OCI-LY3 (cell line): ENCODE data around the gene PPP4R1.

ENCODE experiments used
- H2AFZ ChIP-seq: fragments of 200-600, 300-600 bp; shearing (Covaris generic); 2 replicates; pipeline ENCODE4 v1.6.0; 2014; ENCODE audit warnings: antibody characterized with exemption, low read depth, low read length
- H3K27ac ChIP-seq: fragments of 200-600, 300-600 bp; sonication (generic); 2 replicates; pipeline ENCODE4 v1.5.1; 2014; ENCODE audit warnings: mild to moderate bottlenecking, low read length, moderate library complexity, mixed read lengths
- H3K27me3 ChIP-seq: fragments of 200-600, 300-600 bp; sonication (generic); 2 replicates; pipeline ENCODE4 v1.6.1; 2014; ENCODE audit warnings: low read depth, low read length, mixed read lengths
- H3K36me3 ChIP-seq: fragments of 200-600, 300-600 bp; sonication (generic); replicated peaks from 2 replicates; pipeline ENCODE3; 2014; ENCODE audit warnings: low read depth, low read length, mixed read lengths
- H3K4me1 ChIP-seq: fragments of 300-600, 200-600 bp; sonication (generic); 2 replicates; pipeline ENCODE4 v1.6.1; 2014; ENCODE audit warnings: low read length, mixed read lengths
- H3K4me2 ChIP-seq: fragments of 200-600, 300-600 bp; sonication (generic); 2 replicates; pipeline ENCODE4 v1.6.1; 2014; ENCODE audit warnings: low read length, mixed read lengths
- H3K4me3 ChIP-seq: fragments of 300-600, 200-600 bp; sonication (generic); 2 replicates; pipeline ENCODE4 v1.5.1; 2014; ENCODE audit warnings: antibody characterized with exemption, mild to moderate bottlenecking, low read length, moderate library complexity
- H3K79me2 ChIP-seq: fragments of 300-600, 200-600 bp; shearing (Covaris generic); 2 replicates; pipeline ENCODE4 v1.6.1; 2014; ENCODE audit warnings: mild to moderate bottlenecking, low read length, mixed read lengths
- H3K9ac ChIP-seq: fragments of 300-600, 200-600 bp; shearing (Covaris generic); 2 replicates; pipeline ENCODE4 v1.6.0; 2014; ENCODE audit warnings: mild to moderate bottlenecking, low read length, moderate library complexity
- H3K9me3 ChIP-seq: fragments of 200-600, 300-600 bp; shearing (Covaris generic); 2 replicates; pipeline ENCODE4 v1.6.1; 2014; ENCODE audit warnings: low read length, mixed read lengths; ENCODE audit not compliant: insufficient read depth
- H4K20me1 ChIP-seq: fragments of 200-600, 300-600 bp; sonication (generic); 2 replicates; pipeline ENCODE4 v1.6.1; 2016; ENCODE audit warnings: low read length, mixed read lengths; ENCODE audit not compliant: insufficient read depth
- CTCF ChIP-seq: fragments of 200-600, 300-600 bp; sonication (generic); IDR thresholded peaks from 2 replicates; pipeline ENCODE4 v1.5.1; 2014; ENCODE audit warnings: antibody characterized with exemption, low read length, low read depth
- EZH2phosphoT487 ChIP-seq: fragments of 200-600 bp; shearing (Covaris generic); IDR thresholded peaks from 2 replicates; pipeline ENCODE4 v1.6.1; 2018; ENCODE audit warnings: antibody characterized with exemption, mixed run types, low read depth

The PPP4R1 gene

DNA sequence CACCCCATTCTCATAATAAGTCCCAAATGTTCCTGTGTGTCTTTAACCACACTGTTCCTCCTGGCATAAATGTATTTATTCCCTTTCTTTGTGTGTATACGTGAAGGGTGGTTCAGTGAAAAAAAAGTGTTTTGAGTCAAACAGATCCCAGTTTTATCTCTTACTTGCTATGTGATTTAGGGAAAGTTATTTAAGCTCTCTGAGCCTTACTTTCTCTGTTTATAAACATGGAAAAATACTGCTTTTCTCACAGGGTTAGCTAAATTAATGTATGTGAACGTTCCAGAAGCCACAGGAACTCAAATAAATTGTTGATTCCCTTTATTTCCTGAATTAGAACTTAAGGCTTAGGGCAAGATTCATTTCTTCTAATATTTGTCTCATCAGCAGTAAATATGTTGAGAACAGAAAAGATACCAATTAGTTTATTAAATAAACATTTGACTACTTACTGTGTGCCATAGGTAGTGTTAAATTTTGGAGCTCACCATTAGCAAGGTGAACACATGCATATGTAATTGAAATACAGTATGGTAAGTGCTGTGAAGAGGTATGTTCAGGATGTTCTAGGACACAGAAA is 105.8 kb downstream of the PPP4R1 start:
- Histone ChIP-seq H3K4me2 (no peak overlapping the region), H3K27ac (no peak overlapping the region), H3K27me3 (no peaks in the 10 kb centered on the region), H3K79me2 (peaks cover 44% of the 10 kb centered on the region), H2AFZ (no peak overlapping the region), H3K4me1 (no peaks in the 10 kb centered on the region), H3K36me3 (no peaks in the 10 kb centered on the region), H3K9me3 (no peaks in the 10 kb centered on the region), H3K9ac (no peak overlapping the region), H3K4me3 (no peak overlapping the region), H4K20me1 (0 out of 2 replicates have a peak, but pooled peaks cover 2% of the 10 kb centered on the region)
- TF ChIP-seq EZH2phosphoT487 (no peak), CTCF (no peak)

GRCh38 chr18:9507565-9508088 is 106.7 kb downstream of the PPP4R1 start:
- H3K27ac ChIP-seq, result no peak overlapping the region
- H3K4me1 ChIP-seq, result no peaks in the 10 kb centered on the region
- H4K20me1 ChIP-seq, result 0 out of 2 replicates have a peak, but pooled peaks cover 4% of the 10 kb centered on the region
- no peak overlapping the region for H3K4me3 ChIP-seq
- no peak overlapping the region for H3K9ac ChIP-seq
- H3K27me3 ChIP-seq, result no peaks in the 10 kb centered on the region
- peaks cover 47% of the 10 kb centered on the region for H3K79me2 ChIP-seq
- H2AFZ ChIP-seq, result no peak overlapping the region
- no peak overlapping the region for H3K4me2 ChIP-seq
- TF ChIP-seq CTCF (no peak), EZH2phosphoT487 (no peak)
- no peaks in the 10 kb centered on the region for H3K9me3 ChIP-seq
- no peaks in the 10 kb centered on the region for H3K36me3 ChIP-seq

DNA sequence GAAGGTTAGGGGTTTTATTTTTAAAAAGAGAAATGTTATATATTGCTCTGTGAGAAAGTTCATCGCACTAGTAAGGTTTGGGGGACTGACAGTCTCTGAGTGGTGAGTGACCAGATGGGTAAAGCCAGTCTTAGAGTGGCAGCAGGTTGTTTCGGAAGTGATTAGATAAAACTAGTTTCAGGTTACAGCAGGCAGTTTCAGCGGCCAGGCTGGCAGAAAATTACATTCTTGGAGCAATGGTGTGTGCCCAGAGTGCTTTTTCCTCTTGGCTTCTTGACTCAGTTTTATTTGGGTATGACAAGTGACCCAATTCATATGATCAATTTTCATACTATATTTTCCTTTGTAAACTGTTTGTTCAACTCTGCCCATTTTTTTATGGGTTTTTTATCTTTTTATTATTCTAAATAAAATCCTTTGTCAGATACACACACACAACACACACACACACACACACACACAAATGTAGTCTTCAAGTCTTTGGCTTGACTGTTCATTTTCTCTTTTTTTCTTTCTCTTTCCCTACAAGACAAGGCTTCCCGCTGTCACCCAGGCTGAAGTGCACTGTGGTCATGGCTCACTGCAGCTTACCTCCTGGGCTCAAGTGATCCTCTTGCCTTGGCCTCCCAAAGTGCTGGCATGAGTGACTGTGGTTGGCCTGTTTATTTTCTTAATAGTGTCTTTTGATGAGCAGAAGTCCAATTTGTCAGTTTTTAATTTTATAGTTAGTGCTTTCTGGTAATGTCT is 108.1 kb downstream of the PPP4R1 start:
- Histone ChIP-seq H4K20me1 (0 out of 2 replicates have a peak, but pooled peaks cover 4% of the 10 kb centered on the region), H3K9me3 (no peaks in the 10 kb centered on the region), H3K4me1 (no peaks in the 10 kb centered on the region), H3K9ac (no peak overlapping the region), H3K36me3 (no peaks in the 10 kb centered on the region), H3K4me3 (no peak overlapping the region), H3K27ac (no peak overlapping the region), H3K79me2 (peaks cover 49% of the 10 kb centered on the region), H2AFZ (no peak overlapping the region), H3K27me3 (no peaks in the 10 kb centered on the region), H3K4me2 (no peak overlapping the region)
- TF ChIP-seq CTCF, result no peak
- TF ChIP-seq EZH2phosphoT487, result no peak
